AG09309 (cell line): ENCODE results near the gene KIF17.

Source experiments
- DNase-seq: peaks from one replicate; pipeline ENCODE4 v3.0.0-alpha.2; 2010; ENCODE audit warnings: low read depth
- H3K4me3 ChIP-seq: 2 replicates; pipeline ENCODE4 v1.5.1; 2011; ENCODE audit warnings: mild to moderate bottlenecking, low read depth, low read length, moderate library complexity; ENCODE audit not compliant: control insufficient read depth
- CTCF ChIP-seq: IDR thresholded peaks from 2 replicates; pipeline ENCODE4 v1.5.1; 2011; ENCODE audit warnings: mild to moderate bottlenecking, low read depth, low read length, inconsistent platforms; ENCODE audit not compliant: insufficient read depth, control insufficient read depth; ENCODE audit errors: missing control alignments

Gene KIF17

GRCh38 chr1:20670936-20671335 is 46.9 kb downstream of the KIF17 start:
- no peak for TF ChIP-seq CTCF
- no peak overlapping the region for H3K4me3 ChIP-seq
- no peak for DNase-seq

DNA sequence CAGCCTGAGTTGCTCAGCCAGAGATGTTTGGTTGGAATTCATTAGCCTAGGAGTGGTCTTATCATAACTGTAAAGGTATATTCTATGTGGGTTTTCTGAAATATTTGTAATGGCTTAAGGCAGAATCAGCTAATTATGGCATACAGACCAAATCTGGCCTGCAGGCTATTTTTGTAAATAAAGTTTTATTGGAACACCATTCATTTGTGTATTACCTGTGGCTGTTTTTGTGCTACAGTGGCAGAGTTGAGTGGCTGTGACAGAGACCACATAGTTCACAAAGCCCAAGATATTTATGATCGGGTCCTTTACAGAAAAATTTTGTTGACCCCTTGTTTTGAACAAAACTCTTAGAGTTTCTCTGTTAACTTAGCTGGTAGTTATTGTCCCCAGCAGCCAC is 49.2 kb downstream of the KIF17 start:
- no peak for DNase-seq
- no peak overlapping the region for H3K4me3 ChIP-seq
- TF ChIP-seq CTCF = no peak

DNA sequence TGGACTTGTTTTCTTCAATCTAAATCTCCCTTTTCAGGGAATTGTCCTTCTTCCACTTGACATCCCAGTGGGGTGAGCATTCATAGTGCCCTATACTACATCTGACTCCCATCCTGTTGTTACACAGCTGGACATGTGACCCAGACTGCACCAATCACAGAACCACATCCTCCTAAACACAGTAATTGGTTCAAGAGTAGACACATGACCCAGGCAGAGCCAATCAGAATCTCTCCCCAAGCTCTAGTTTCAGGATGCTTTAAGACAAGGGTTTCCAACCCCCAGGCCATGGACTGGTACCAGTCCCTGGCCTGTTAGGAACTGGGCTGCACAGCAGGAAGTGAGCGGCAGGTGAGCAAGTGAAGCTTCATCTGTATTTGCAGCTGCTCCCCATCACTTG is 51.0 kb downstream of the KIF17 start:
- no peak for TF ChIP-seq CTCF
- no peak for DNase-seq
- no peak overlapping the region for H3K4me3 ChIP-seq

DNA sequence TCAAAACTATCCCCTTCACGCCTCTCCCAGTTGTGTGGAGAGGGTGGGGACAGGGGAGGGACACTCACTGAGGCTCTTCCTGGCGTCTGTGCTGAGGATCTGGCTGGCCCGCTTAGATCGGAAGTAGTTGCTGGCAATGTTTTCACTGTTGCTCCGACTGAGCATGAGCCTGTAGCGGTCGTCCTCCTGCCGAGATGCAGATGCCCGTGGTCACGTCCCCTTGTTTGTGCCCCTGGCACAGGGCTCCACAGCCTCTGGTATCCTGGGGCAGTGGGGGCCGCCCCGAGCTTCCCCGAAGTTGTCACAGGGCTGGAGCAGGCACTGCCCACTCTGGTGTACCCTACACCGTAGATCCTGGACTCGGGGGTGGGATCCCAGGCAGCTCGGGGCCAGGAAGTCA is 51.7 kb downstream of the KIF17 start:
- no peak for DNase-seq
- no peak for TF ChIP-seq CTCF
- H3K4me3 ChIP-seq = no peak overlapping the region

- no peak overlapping the region for H3K4me3 ChIP-seq
- no peak for DNase-seq
- TF ChIP-seq CTCF = no peak
These were observed 52.1 kb downstream of the KIF17 start for GRCh38 chr1:20665726-20666125.

GRCh38 chr1:20663969-20664715 is 53.7 kb downstream of the KIF17 start:
- no peak overlapping the region for H3K4me3 ChIP-seq
- no peak for DNase-seq
- TF ChIP-seq CTCF = no peak
